ENCODE results near the gene SRD5A3.

The SRD5A3 gene

GRCh38 chr4:55345980-55346850 is at the start of gene SRD5A3:
TSS of gene SRD5A3 (plus strand) at chr4:55346242. CDS start at chr4:55346337, 95 bp downstream.
- DNase-seq (ENCODE audit: low read depth in 3 of 3), result peak; percentile 61 to 84 (median 64)

- no peak for DNase-seq (ENCODE audit: low read depth in 3 of 3)
Observed at GRCh38 chr4:55297346-55297745, 48.7 kb upstream of the SRD5A3 start.

- DNase-seq (ENCODE audit: low read depth in 3 of 3), result no peak
Observed at GRCh38 chr4:55303760-55304165, 42.3 kb upstream of the SRD5A3 start.

- no peak for DNase-seq (ENCODE audit: low read depth in 3 of 3)
Observed at GRCh38 chr4:55304303-55304702, 41.7 kb upstream of the SRD5A3 start.

- DNase-seq (ENCODE audit: low read depth in 3 of 3), result no peak
Observed at GRCh38 chr4:55308071-55308470, 38.0 kb upstream of the SRD5A3 start.

GRCh38 chr4:55311792-55312488 is 34.1 kb upstream of the SRD5A3 start:
- no peak for DNase-seq (ENCODE audit: low read depth in 3 of 3)

GRCh38 chr4:55312489-55313101 is 33.4 kb upstream of the SRD5A3 start:
- DNase-seq (ENCODE audit: low read depth in 3 of 3), result peak in 1 of 3 experiments; percentile 3

- DNase-seq (ENCODE audit: low read depth in 3 of 3), result no peak
Observed at GRCh38 chr4:55314141-55314820, 31.8 kb upstream of the SRD5A3 start.

GRCh38 chr4:55318175-55319129 is 27.6 kb upstream of the SRD5A3 start:
- DNase-seq (ENCODE audit: low read depth in 3 of 3), result no peak

- DNase-seq (ENCODE audit: low read depth in 3 of 3), result peak in 1 of 3 experiments; percentile 19
Observed at GRCh38 chr4:55321707-55322264, 24.3 kb upstream of the SRD5A3 start.

GRCh38 chr4:55323375-55323774 is 22.7 kb upstream of the SRD5A3 start:
- DNase-seq (ENCODE audit: low read depth in 3 of 3), result no peak

GRCh38 chr4:55326629-55327028 is 19.4 kb upstream of the SRD5A3 start:
- no peak for DNase-seq (ENCODE audit: low read depth in 3 of 3)

- no peak for DNase-seq (ENCODE audit: low read depth in 3 of 3)
Observed at GRCh38 chr4:55329012-55329411, 17.0 kb upstream of the SRD5A3 start.

- DNase-seq (ENCODE audit: low read depth in 3 of 3), result no peak
Observed at GRCh38 chr4:55330241-55330640, 15.8 kb upstream of the SRD5A3 start.

GRCh38 chr4:55336138-55337034 is 9.7 kb upstream of the SRD5A3 start:
- DNase-seq (ENCODE audit: low read depth in 3 of 3), result no peak

GRCh38 chr4:55337944-55338343 is 8.1 kb upstream of the SRD5A3 start:
- DNase-seq (ENCODE audit: low read depth in 3 of 3), result no peak

GRCh38 chr4:55338486-55338885 is 7.6 kb upstream of the SRD5A3 start:
- DNase-seq (ENCODE audit: low read depth in 3 of 3), result no peak

GRCh38 chr4:55340266-55340665 is 5.8 kb upstream of the SRD5A3 start:
- DNase-seq (ENCODE audit: low read depth in 3 of 3), result no peak

- DNase-seq (ENCODE audit: low read depth in 3 of 3), result no peak
Observed at GRCh38 chr4:55343887-55344286, 2.2 kb upstream of the SRD5A3 start.
